IPS-18c (cell line): ENCODE data around the gene AQP5.

ENCODE experiments used
- H3K4me3 ChIP-seq: 2 replicates; pipeline ENCODE4 v1.7.0; 2013; ENCODE audit warnings: low read depth, mild to moderate bottlenecking, low read length, moderate library complexity; ENCODE audit not compliant: insufficient read depth
- H3K9me3 ChIP-seq: one replicate; pipeline ENCODE4 v1.6.1; 2013; ENCODE audit warnings: mild to moderate bottlenecking, low read length, moderate library complexity; ENCODE audit not compliant: control insufficient read depth, insufficient read depth

AQP5 gene

DNA sequence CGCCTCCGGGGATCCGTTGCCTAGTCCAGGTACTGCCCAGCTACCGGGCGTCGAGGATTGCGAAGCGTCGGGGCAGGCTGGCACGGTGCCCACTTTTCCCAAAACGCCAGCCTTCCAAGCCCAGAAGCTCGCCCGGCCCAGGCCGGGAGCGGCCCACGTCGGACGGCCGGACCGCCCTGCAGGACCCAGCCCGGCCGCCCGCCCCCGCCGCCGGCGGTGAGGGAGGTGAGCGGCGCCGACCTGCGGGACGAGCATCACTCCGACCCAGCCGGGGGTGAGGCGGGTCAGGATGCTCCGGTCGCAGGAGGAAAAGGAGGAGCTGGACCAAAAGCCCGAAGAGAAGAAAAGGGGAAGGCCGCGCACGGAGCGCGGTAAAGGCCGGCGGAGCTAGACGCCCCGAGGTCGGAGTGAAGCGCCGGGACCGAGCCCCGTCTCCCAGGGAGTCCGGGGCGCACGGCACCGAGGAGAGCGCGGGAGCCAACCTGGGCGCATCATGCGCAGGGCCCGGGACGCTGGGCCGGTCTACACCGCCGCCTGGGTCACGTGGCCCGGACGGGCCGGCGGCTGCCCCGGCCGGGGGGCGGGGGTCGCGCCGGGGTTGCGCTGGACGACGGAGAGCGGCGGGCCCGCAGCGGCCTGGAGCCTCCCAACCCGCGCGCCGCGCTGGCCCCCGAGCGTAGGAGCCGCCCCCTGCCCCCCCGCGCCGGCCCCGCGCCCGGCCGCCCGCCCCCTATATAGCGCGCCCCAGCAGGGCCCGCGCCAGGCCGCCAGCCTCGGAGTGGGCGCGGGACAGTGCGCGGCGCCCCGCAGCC lies at the start of gene AQP5:
AQP5 (plus strand) TSS at position 762 of the 812 bp plus-strand sequence. CDS start 146 bp downstream, outside the sequence.
- H3K4me3 ChIP-seq, result peak within 1 kb of the TSS; percentile 47
- H3K9me3 ChIP-seq, result no peaks in the 10 kb centered on the region

DNA sequence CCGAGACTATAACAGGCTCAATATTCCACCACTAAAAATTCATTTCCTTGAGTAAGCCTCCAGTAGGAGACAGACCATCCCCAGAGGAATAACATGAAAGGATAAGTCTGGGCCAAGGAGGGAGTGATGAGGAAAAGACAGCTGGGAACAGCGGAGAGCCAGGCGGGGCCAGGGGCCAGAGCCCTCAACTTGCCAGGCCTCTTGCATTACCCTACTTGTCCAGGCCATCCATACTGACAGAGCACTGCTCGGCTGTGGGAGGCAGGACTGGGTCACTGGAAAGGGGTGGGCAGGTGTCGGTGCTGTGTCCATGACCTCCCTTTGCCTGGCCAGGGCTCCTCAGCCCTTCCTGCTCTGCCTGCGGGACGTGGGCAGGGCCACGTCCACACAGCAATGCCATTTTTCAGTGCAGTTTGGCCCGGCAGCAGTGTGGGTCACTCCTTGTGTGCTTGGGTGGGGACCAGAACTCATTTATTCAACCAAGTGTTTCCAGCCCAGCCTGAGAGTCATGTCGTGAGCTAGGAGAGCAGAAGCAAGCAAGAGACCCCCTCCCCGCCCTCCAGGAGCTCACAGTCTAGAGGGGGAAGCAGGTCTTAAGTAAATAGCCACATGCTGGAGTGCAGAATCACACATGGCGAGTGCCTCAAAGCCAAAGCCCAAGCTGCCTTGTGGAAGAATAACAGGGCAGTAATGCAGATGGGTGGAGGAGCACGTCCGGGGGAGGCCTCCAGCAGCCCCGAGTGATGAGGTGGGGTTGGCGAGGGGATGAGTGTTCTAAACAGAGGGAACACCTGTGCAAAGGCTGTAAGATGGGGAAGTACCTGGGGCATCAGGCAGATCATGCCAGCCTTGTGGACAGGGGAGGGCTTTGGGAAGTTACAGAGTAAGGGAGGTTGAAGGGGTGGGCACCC lies 49.1 kb upstream of the AQP5 start:
- no peak overlapping the region for H3K4me3 ChIP-seq

GRCh38 chr12:49916129-49916919 lies 45.3 kb upstream of the AQP5 start:
- no peak overlapping the region for H3K4me3 ChIP-seq

More for the DNA sequence above, 49.1 kb upstream of the AQP5 start:
- H3K9me3 ChIP-seq, result no peaks in the 10 kb centered on the region

GRCh38 chr12:49917166-49917787 lies 44.4 kb upstream of the AQP5 start:
- Histone ChIP-seq H3K4me3 (no peak overlapping the region), H3K9me3 (no peaks in the 10 kb centered on the region)

More at GRCh38 chr12:49916129-49916919, 45.3 kb upstream of the AQP5 start:
- H3K9me3 ChIP-seq, result no peaks in the 10 kb centered on the region

DNA sequence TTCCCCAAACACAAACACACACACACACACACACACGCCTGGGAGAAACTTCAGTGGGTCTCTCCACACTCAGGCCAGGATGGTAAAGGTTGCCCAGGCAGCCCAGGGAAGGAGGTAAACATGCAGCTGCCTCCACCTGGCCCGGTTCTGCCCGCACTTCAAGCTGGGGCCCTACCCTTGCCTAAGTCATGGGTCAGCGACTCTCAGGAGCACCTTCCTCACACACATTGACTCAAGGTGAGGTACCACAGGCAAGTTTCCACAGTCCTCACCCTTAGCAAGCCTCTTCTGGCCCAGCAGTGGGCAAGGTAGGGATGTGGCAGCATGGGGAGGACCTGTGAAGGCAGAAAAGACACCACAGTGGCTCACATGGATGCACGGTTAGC lies 43.9 kb upstream of the AQP5 start:
- Histone ChIP-seq H3K4me3 (no peak overlapping the region), H3K9me3 (no peaks in the 10 kb centered on the region)

GRCh38 chr12:49920241-49920914 lies 41.3 kb upstream of the AQP5 start:
- H3K9me3 ChIP-seq, result no peaks in the 10 kb centered on the region
- H3K4me3 ChIP-seq, result no peak overlapping the region

DNA sequence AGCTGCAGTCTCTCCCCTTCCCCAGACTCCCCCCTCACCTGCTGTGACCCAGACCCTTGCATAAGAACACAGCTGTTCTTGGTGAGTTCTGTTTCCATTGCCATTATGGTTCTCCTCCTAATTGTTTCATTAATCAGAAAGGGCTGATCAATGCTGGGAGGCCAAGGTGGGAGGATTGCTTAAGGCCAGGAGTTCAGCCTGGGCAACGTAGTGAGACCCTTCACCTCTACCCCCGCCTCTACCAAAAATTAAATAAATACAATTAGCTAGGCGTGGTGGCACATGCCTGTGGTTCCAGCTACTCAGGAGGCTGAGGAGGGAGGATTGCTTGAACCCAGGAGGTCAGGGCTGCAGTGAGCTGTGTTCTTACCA lies 40.8 kb upstream of the AQP5 start:
- H3K9me3 ChIP-seq, result no peaks in the 10 kb centered on the region
- no peak overlapping the region for H3K4me3 ChIP-seq

- H3K9me3 ChIP-seq, result no peaks in the 10 kb centered on the region
- no peak overlapping the region for H3K4me3 ChIP-seq
These were observed 40.4 kb upstream of the AQP5 start for GRCh38 chr12:49921299-49921698.

- Histone ChIP-seq H3K9me3 (no peaks in the 10 kb centered on the region), H3K4me3 (no peak overlapping the region)
These were observed 39.7 kb upstream of the AQP5 start for GRCh38 chr12:49921936-49922335.

- Histone ChIP-seq H3K9me3 (no peaks in the 10 kb centered on the region), H3K4me3 (no peak overlapping the region)
These were observed 39.2 kb upstream of the AQP5 start for GRCh38 chr12:49922349-49923034.

GRCh38 chr12:49923035-49923644 lies 38.5 kb upstream of the AQP5 start:
- H3K9me3 ChIP-seq, result no peaks in the 10 kb centered on the region

DNA sequence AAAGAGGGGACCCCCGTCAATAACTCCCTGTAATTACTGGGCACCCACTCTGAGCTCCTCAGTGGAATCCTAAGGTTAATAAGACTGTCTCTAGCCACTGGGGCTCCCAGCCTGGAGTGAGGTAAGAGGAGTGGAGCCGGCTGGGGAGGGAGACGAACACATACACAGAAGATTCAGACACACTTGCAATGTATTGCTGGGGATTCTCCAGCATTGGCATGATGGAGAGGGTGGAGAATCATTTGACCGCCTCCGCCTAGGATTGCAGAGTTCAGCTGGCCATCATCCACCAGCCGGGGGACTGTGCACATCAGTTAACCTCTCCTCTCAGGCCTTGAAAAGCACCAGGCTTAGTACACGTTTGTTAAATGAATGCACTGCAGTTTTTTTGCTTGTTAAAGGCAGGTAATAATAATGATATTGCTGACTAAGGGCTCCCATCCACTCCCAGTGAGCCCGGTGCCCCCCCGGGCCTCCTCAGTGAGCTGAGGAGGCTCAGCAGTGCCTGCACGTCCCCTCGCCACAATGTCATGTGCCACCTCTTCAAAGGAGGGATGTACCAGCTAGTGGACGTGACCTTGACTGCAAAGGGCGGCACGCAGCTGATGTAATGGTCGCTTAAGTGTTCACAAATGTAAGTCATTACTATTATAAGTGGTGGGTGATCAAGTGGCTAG lies 37.7 kb upstream of the AQP5 start:
- Histone ChIP-seq H3K9me3 (no peaks in the 10 kb centered on the region), H3K4me3 (no peak overlapping the region)

More at GRCh38 chr12:49923035-49923644, 38.5 kb upstream of the AQP5 start:
- H3K4me3 ChIP-seq, result no peak overlapping the region

DNA sequence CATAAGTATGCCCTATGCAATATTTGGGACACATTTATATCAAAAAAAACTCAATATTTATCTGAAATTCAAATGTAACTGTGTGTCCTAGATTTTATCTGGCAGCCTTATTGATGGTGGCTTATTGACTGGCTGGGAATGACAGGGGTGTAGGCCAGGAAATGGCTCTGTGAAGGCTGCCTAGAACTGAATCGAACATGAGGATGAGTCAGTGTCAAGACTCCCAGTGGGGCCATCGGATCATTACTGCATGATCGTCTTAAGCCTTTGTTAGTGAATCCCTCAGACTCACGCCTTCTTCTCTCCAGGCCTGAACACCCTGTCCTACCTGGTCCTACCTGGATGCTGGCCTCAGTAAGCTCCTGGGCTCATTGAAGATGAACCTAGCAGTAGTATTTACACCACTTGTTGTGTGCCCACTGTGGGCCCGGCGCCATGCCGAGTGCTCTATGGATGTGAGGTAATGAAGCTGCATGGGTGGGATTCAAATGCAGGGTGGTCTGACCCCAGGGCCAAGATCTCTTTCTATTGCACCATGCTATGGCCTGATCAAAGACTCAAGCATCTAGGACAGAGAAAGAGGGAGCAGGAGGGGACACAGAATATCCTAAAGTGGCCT lies 36.9 kb upstream of the AQP5 start:
- no peak overlapping the region for H3K4me3 ChIP-seq
- H3K9me3 ChIP-seq, result no peaks in the 10 kb centered on the region

GRCh38 chr12:49925433-49926204 lies 36.1 kb upstream of the AQP5 start:
- Histone ChIP-seq H3K9me3 (no peaks in the 10 kb centered on the region), H3K4me3 (no peak overlapping the region)
